ENCODE measurements around the gene KCNJ5. TPM values are rescaled to one million over a fixed set of nuclear protein-coding genes. Genes with fewer than 3 reads are reported as not detected.

The KCNJ5 gene
- total RNA-seq, 4 donors from 2014 or later = 0.31 to 3.2 (median 0.71) TPM

- H3K9me3 ChIP-seq = no peaks in the 10 kb centered on the region
- no peaks in the 10 kb centered on the region for H3K4me1 ChIP-seq
- 73 to 79% methylated on average over 6 of the region's 6 CpGs for WGBS, 2 donors (ENCODE audit: low coverage in 1 of 2)
- no peak overlapping the region for H3K27ac ChIP-seq
- no peaks in the 10 kb centered on the region for H3K27me3 ChIP-seq
- H3K4me3 ChIP-seq = no peak overlapping the region
- no peak for ATAC-seq
- peaks cover 0 to 46% of the 10 kb centered on the region in 2 donors for H3K36me3 ChIP-seq
- TF ChIP-seq CTCF (IDR thresholded peaks at IDR 0.05) (no peak), POLR2A (IDR thresholded peaks at IDR 0.05) (no peak), EP300 (IDR thresholded peaks at IDR 0.05) (no peak), POLR2AphosphoS5 (IDR thresholded peaks at IDR 0.05) (no peak)
Measured at GRCh38 chr11:128967578-128967977, 76.4 kb downstream of the KCNJ5 start.

GRCh38 chr11:128968916-128969315 lies 77.8 kb downstream of the KCNJ5 start:
- Histone ChIP-seq H3K4me1 (no peaks in the 10 kb centered on the region), H3K36me3 (peaks cover 0 to 60% of the 10 kb centered on the region in 2 donors), H3K27me3 (no peaks in the 10 kb centered on the region), H3K4me3 (no peak overlapping the region), H3K9me3 (no peaks in the 10 kb centered on the region), H3K27ac (no peak overlapping the region)
- no peak for TF ChIP-seq EP300 (IDR thresholded peaks at IDR 0.05)
- no peak for ATAC-seq
- 88% methylated on average over 5 of the region's 9 CpGs; no CpG with 5 or more reads in 1 of the 2 donors for WGBS, 2 donors (ENCODE audit: low coverage in 1 of 2)

Other genes with a start within 250 kb of the KCNJ5 start
- 10 to 100 TPM; 13.8 to 21.6 (median 17.9) TPM for gene FLI1, start 197.3 kb upstream of the KCNJ5 start, total RNA-seq
- gene KCNJ1, start 24.1 kb upstream of the KCNJ5 start, total RNA-seq = under 1 TPM in 1 of 4 donors, not detected in 3; 0.27 TPM
- gene TP53AIP1, start 51.5 kb downstream of the KCNJ5 start, total RNA-seq = under 1 TPM in 1 of 4 donors, not detected in 3; 0.42 TPM